CD14-positive monocyte (primary cell): Measurements from ENCODE around the gene C19orf44. TPM values are rescaled to one million over a fixed set of nuclear protein-coding genes. Genes with fewer than 3 reads are reported as not detected.

Experiments used
- DNase-seq, 3 donors: peaks; one replicate each; pipeline ENCODE4 v3.0.0-alpha.2; 2011 to 2022
- H2AFZ ChIP-seq: 2 replicates; pipeline ENCODE4 v1.6.0; 2012; ENCODE audit warnings: mild to moderate bottlenecking, low read depth, low read length, inconsistent platforms; ENCODE audit not compliant: insufficient read depth, poor library complexity, severe bottlenecking
- H3K27ac ChIP-seq, 2 donors: 1 replicate in 1 of 2; 2 replicates in 1 of 2; pipeline ENCODE4 v1.5.1; 2012 to 2013; ENCODE audit warnings: low read length in 2 of 2, control low read depth in 1 of 2, inconsistent platforms in 1 of 2, low read depth in 1 of 2, mild to moderate bottlenecking in 1 of 2
- H3K27me3 ChIP-seq, 2 donors: one replicate each; pipeline versions ENCODE4 v1.6.0 to v1.6.1; 2011 to 2013; ENCODE audit warnings: low read length in 2 of 2; ENCODE audit not compliant: control insufficient read depth in 2 of 2, insufficient read depth in 2 of 2
- H3K36me3 ChIP-seq, 2 donors: replicated peaks in 1 of 2; 1 replicate in 1 of 2; 2 replicates in 1 of 2; pipeline versions ENCODE4 v1.5.1 to v1.6.1; 2012 to 2013; ENCODE audit warnings: low read length in 2 of 2, control low read depth in 1 of 2, inconsistent platforms in 1 of 2, mild to moderate bottlenecking in 1 of 2; ENCODE audit not compliant: insufficient read depth in 2 of 2, control insufficient read depth in 1 of 2
- H3K4me1 ChIP-seq, 2 donors: 1 replicate in 1 of 2; 2 replicates in 1 of 2; pipeline versions ENCODE4 v1.5.1 to v1.6.1; 2012 to 2013; ENCODE audit warnings: low read length in 2 of 2, control low read depth in 1 of 2, inconsistent platforms in 1 of 2, mild to moderate bottlenecking in 1 of 2, moderate library complexity in 1 of 2; ENCODE audit not compliant: insufficient read depth in 2 of 2, control insufficient read depth in 1 of 2
- H3K4me2 ChIP-seq: replicated peaks from 2 replicates; pipeline ENCODE3; 2012; ENCODE audit warnings: low read length, moderate library complexity, mild to moderate bottlenecking; ENCODE audit not compliant: poor library complexity, severe bottlenecking; ENCODE audit errors: extremely low read depth
- H3K4me3 ChIP-seq, 3 experiments: fragments of 200-600 bp in 1 of 3; sonication (generic) in 1 of 3; replicated peaks in 1 of 3; 1 replicate in 2 of 3; 2 replicates in 1 of 3; pipeline ENCODE4 v1.5.1; 2011 to 2013; ENCODE audit warnings: low read length in 3 of 3, mild to moderate bottlenecking in 3 of 3, control low read depth in 2 of 3, low read depth in 2 of 3, inconsistent platforms in 1 of 3, moderate library complexity in 1 of 3
- H3K79me2 ChIP-seq: 2 replicates; pipeline ENCODE4 v1.6.0; 2012; ENCODE audit warnings: mild to moderate bottlenecking, control low read depth, inconsistent platforms, low read length, moderate library complexity; ENCODE audit not compliant: insufficient read depth
- H3K9ac ChIP-seq: 2 replicates; pipeline ENCODE4 v1.6.0; 2017; ENCODE audit warnings: low read length, mild to moderate bottlenecking; ENCODE audit not compliant: insufficient read depth, poor library complexity, severe bottlenecking
- H3K9me3 ChIP-seq, 2 donors: replicated peaks in 1 of 2; 1 replicate in 1 of 2; 2 replicates in 1 of 2; pipeline versions ENCODE4 v1.5.1 to v1.6.1; 2012 to 2013; ENCODE audit warnings: low read length in 2 of 2, control low read depth in 1 of 2; ENCODE audit not compliant: control insufficient read depth in 1 of 2, insufficient read depth in 1 of 2
- H4K20me1 ChIP-seq: 2 replicates; pipeline ENCODE4 v1.6.0; 2012; ENCODE audit warnings: mild to moderate bottlenecking, low read length, control low read depth, moderate library complexity; ENCODE audit not compliant: insufficient read depth
- H3K27ac Mint-ChIP-seq, 7 donors: one replicate each; pipeline ENCODE4 v1.8.0; 2020; ENCODE audit warnings: mild to moderate bottlenecking in 7 of 7, mixed read lengths in 7 of 7, moderate library complexity in 6 of 7, inconsistent platforms in 2 of 7
- H3K27me3 Mint-ChIP-seq, 3 donors: one replicate each; pipeline ENCODE4 v1.8.0; 2021 to 2022; ENCODE audit warnings: low read depth in 3 of 3, mild to moderate bottlenecking in 3 of 3, mixed read lengths in 3 of 3, moderate library complexity in 3 of 3, inconsistent platforms in 1 of 3
- H3K36me3 Mint-ChIP-seq, 2 donors: one replicate each; pipeline ENCODE4 v1.8.0; 2020; ENCODE audit warnings: mixed read lengths in 2 of 2, inconsistent platforms in 1 of 2, mild to moderate bottlenecking in 1 of 2
- H3K4me1 Mint-ChIP-seq: one replicate; pipeline ENCODE4 v1.8.0; 2020; ENCODE audit warnings: mild to moderate bottlenecking, mixed read lengths
- H3K4me3 Mint-ChIP-seq, 2 donors: one replicate each; pipeline ENCODE4 v1.8.0; 2020; ENCODE audit warnings: mild to moderate bottlenecking in 2 of 2, mixed read lengths in 2 of 2, moderate library complexity in 1 of 2
- H3K9me3 Mint-ChIP-seq, 7 donors: one replicate each; pipeline ENCODE4 v1.8.0; 2020 to 2022; ENCODE audit warnings: mixed read lengths in 7 of 7, mild to moderate bottlenecking in 6 of 7, moderate library complexity in 6 of 7, inconsistent platforms in 2 of 7
- WGBS: methylation state at CpG from one replicate; pipeline ENCODE4 v1.1.5; 2013; ENCODE audit warnings: missing lambda C conversion rate; ENCODE audit not compliant: insufficient coverage; 5-methylcytosine and 5-hydroxymethylcytosine counted together
- intact Hi-C, 2 donors: fragments of 100-400 bp; cut with micrococcal nuclease; formaldehyde crosslinking; loops; one replicate each; pipeline versions ENCODE4 v1.15.0 to v1.15.1; 2023
- polyA plus RNA-seq, 3 donors: library from polyadenylated mRNA; depleted of rRNA in 1 of 3; unstranded in 2 of 3; stranded (reverse) in 1 of 3; fragments of 300-500 nt in 2 of 3; fragments of >200 nt in 1 of 3; fragmentation: Illumina TruSeq in 2 of 3; gene quantifications; 1 replicate in 2 of 3; 2 replicates in 1 of 3; pipeline ENCODE4 v1.2.3, GENCODE V29; 2012 to 2021
- TF ChIP-seq, protein P1 (sequence below): fragments of 200-600 bp; IDR thresholded peaks from one replicate; pipeline ENCODE4 v1.8.0; 2022; ENCODE audit warnings: antibody characterized with exemption, mild to moderate bottlenecking

Gene C19orf44
- polyA plus RNA-seq, 3 donors = 0.58 to 0.65 TPM; not detected in 1

DNA sequence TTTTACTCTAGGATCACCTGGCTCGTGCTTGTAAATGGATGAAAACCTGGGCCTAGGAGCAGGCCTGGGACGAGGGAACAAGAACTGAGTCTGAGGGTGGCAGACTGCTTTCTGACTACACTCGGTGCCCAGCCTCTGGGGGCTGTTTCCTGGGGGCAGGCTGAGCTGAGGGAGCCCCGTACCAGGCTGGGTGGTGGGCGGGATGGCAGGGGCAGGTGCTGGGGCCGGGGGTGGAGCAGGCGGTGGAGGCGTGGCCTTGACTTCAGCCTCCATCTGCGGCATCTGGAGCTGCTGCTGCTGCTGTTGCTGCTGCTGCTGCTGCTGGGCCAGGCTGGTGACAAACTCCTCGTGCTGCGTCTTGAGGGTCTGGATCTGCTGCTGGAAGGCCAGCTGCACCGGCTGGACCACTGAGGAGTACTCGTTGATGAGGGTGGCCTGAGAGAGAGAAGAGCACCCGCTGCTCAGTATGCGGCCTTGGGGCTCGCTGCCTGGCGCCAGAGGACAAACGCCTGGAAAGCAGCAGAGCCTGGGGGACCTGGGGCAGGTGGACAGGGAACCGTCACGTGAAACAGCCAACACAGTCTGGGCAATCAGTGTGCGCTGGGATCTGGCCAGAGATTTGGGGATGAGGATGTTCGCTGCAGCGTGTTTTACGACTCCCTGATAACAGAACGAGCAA lies 33.4 kb downstream of the C19orf44 start:
- WGBS = 96% methylated on average over 24 of the region's 25 CpGs
- intact Hi-C loops = no loop called here
- Histone ChIP-seq H4K20me1 (peaks cover 30% of the 10 kb centered on the region), H3K9ac (no peak overlapping the region), H3K79me2 (no peaks in the 10 kb centered on the region), H2AFZ (no peak overlapping the region), H3K4me3 (no peak overlapping the region), H3K4me1 (no peaks in the 10 kb centered on the region), H3K27me3 (no peaks in the 10 kb centered on the region), H3K27ac (no peak overlapping the region), H3K36me3 (peaks cover 94 to 100% of the 10 kb centered on the region in 2 donors), H3K9me3 (no peaks in the 10 kb centered on the region), H3K4me2 (no peak overlapping the region)
- Mint-ChIP-seq H3K9me3 (no peaks in the 10 kb centered on the region), H3K27ac (peak overlapping the region in 2 of 7 donors; percentile 31 to 73), H3K27me3 (no peaks in the 10 kb centered on the region), H3K36me3 (peaks cover 80 to 100% of the 10 kb centered on the region in 2 donors), H3K4me1 (no peaks in the 10 kb centered on the region), H3K4me3 (no peak overlapping the region)
- DNase-seq = no peak
- TF ChIP-seq, protein P1, sequence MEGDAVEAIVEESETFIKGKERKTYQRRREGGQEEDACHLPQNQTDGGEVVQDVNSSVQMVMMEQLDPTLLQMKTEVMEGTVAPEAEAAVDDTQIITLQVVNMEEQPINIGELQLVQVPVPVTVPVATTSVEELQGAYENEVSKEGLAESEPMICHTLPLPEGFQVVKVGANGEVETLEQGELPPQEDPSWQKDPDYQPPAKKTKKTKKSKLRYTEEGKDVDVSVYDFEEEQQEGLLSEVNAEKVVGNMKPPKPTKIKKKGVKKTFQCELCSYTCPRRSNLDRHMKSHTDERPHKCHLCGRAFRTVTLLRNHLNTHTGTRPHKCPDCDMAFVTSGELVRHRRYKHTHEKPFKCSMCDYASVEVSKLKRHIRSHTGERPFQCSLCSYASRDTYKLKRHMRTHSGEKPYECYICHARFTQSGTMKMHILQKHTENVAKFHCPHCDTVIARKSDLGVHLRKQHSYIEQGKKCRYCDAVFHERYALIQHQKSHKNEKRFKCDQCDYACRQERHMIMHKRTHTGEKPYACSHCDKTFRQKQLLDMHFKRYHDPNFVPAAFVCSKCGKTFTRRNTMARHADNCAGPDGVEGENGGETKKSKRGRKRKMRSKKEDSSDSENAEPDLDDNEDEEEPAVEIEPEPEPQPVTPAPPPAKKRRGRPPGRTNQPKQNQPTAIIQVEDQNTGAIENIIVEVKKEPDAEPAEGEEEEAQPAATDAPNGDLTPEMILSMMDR = no peak

DNA sequence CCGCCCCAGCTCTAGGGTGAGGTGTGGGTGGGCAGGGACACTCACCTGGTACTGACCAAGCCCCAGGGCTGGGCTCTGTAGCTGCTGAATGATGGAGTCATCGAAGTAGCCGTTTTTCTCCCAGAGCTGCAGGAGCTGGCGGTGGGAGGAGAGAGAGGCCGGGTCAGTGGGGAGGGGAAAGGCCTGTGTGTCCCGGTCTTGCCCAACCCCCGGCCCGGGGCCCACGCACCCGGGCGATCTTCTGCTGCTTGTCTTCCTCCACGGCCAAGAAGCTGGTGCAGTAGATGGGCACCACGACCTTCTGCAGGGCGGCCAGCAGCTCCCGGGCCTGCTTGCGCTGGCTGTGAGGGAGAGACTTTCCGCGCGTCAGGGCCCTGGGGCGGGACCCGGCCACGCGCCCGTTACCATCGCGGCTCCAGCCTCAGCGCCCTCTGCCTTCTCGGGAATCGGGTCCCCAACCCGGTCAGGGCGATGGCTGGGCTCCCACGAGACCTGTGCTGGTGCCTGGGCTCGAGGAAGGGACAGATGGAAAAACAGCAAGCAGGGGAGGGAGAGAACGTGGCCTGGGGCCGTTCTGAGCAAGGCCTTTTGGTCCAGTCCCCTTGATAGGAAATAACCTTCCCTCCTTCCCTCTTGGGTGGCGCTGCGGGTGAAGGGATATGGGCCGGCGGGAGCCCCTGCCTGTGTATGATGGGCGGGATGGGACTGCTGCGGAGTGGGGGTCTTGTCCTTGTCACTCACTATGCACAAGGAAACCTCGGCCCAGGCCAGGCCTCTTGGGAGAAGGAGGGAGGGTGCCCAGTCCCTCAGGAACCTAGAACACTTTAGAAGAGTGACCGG lies 34.6 kb downstream of the C19orf44 start:
- H3K4me2 ChIP-seq = no peak overlapping the region
- Mint-ChIP-seq H3K36me3 (peaks cover 84 to 100% of the 10 kb centered on the region in 2 donors), H3K27ac (peak overlapping the region in 2 of 7 donors; percentile 25 to 54), H3K27me3 (no peaks in the 10 kb centered on the region), H3K4me3 (no peak overlapping the region), H3K9me3 (no peaks in the 10 kb centered on the region), H3K4me1 (no peaks in the 10 kb centered on the region)
- no peak overlapping the region for H3K4me3 ChIP-seq
- H3K79me2 ChIP-seq = peaks cover 3% of the 10 kb centered on the region
- no peak for DNase-seq
- no peak overlapping the region for H3K27ac ChIP-seq
- no peaks in the 10 kb centered on the region for H3K27me3 ChIP-seq
- no peak overlapping the region for H3K9ac ChIP-seq
- peaks cover 40% of the 10 kb centered on the region for H4K20me1 ChIP-seq
- peaks cover 96 to 100% of the 10 kb centered on the region in 2 donors for H3K36me3 ChIP-seq
- WGBS = 95% methylated on average over 34 of the region's 43 CpGs
- intact Hi-C loops = no loop called here
- TF ChIP-seq, protein P1 = no peak
- no peaks in the 10 kb centered on the region for H3K9me3 ChIP-seq
- H2AFZ ChIP-seq = no peak overlapping the region
- H3K4me1 ChIP-seq = no peaks in the 10 kb centered on the region
